Heart left ventricle (tissue), 16 donors: ENCODE measurements around the gene TGFB1I1. TPM values are rescaled to one million over a fixed set of nuclear protein-coding genes. Genes with fewer than 3 reads are reported as not detected.
"Not testable (repeated sequence)": the region's sequence is repeated elsewhere in the genome, so short reads cannot be mapped to it uniquely, and the experiment has no call there.

Experiments used
- ATAC-seq, 4 donors: fragments of 200-7000 bp; cut with Tn5 transposase; one replicate each; pipeline ENCODE4 v1.9.1; 2020 to 2022; ENCODE audit warnings: moderate library complexity in 4 of 4, mild to moderate bottlenecking in 3 of 4, moderate number of reproducible peaks in 1 of 4
- DNase-seq, 5 donors: peaks; one replicate each; pipeline ENCODE4 v3.0.0-alpha.2; 2020
- H3K27ac ChIP-seq, 12 donors: fragments of 200-600 bp; sonication (generic) in 4 of 12; one replicate each; pipeline versions ENCODE4 v1.5.0 to v1.8.0; 2016 to 2022; ENCODE audit warnings: mild to moderate bottlenecking in 2 of 12
- H3K27me3 ChIP-seq, 9 donors: fragments of 200-600 bp; sonication (generic) in 2 of 9; one replicate each; pipeline versions ENCODE4 v1.5.1 to v1.8.0; 2016 to 2022; ENCODE audit warnings: mild to moderate bottlenecking in 3 of 9
- H3K36me3 ChIP-seq, 9 donors: fragments of 200-600 bp; sonication (generic) in 2 of 9; one replicate each; pipeline versions ENCODE4 v1.5.0 to v1.8.0; 2018 to 2022; ENCODE audit warnings: mild to moderate bottlenecking in 2 of 9
- H3K4me1 ChIP-seq, 12 donors: fragments of 200-600 bp; sonication (generic) in 4 of 12; one replicate each; pipeline versions ENCODE4 v1.5.0 to v1.8.0; 2016 to 2022; ENCODE audit warnings: mild to moderate bottlenecking in 3 of 12
- H3K4me3 ChIP-seq, 12 donors: fragments of 200-600 bp; sonication (generic) in 4 of 12; one replicate each; pipeline versions ENCODE4 v1.5.0 to v1.8.0; 2017 to 2022; ENCODE audit warnings: mild to moderate bottlenecking in 9 of 12, moderate library complexity in 4 of 12
- H3K9me3 ChIP-seq, 12 donors: fragments of 200-600 bp; sonication (generic) in 4 of 12; one replicate each; pipeline versions ENCODE4 v1.5.0 to v1.8.0; 2016 to 2022; ENCODE audit warnings: mild to moderate bottlenecking in 1 of 12
- POLR2A ChIP-seq, 2 donors: fragments of 450-650 bp; IDR thresholded peaks; one replicate each; pipeline ENCODE4 v1.6.1; 2017; ENCODE audit warnings: antibody characterized with exemption in 2 of 2, mild to moderate bottlenecking in 2 of 2, moderate library complexity in 2 of 2
- WGBS, 4 donors: extraction: QIAGEN DNeasy Blood & Tissue Kit in 2 of 4; methylation state at CpG; one replicate each; pipeline versions ENCODE4 v1.1.5 to v1.1.7; 2013 to 2018; 5-methylcytosine and 5-hydroxymethylcytosine counted together
- intact Hi-C, 10 donors: fragments of 100-400 bp; cut with DNase I; formaldehyde crosslinking; loops; one replicate each; pipeline versions ENCODE4 v1.11.1 to v1.14.2; 2022
- polyA plus RNA-seq, 2 donors: library from polyadenylated mRNA; stranded (reverse); fragments of 200-250 nt; gene quantifications; one replicate each; pipeline ENCODE4 v1.2.3, GENCODE V29; 2013
- total RNA-seq, 9 donors: library from RNA; depleted of rRNA in 2 of 9; stranded (reverse); fragments of >200 nt in 2 of 9; fragmentation: NEBNext Ultra II Directional in 3 of 9; extraction: Animal tissue kit (Norgen Biotek cat#: 25700) in 3 of 9; gene quantifications; one replicate each; pipeline versions ENCODE4 v1.1.0 to v1.2.4, GENCODE V29; 2016 to 2023
- TF ChIP-seq, protein P1 (sequence below), 12 donors: fragments of 200-600 bp; sonication (generic) in 4 of 12; IDR thresholded peaks; one replicate each; pipeline versions ENCODE4 v1.5.0 to v1.8.0; 2018 to 2022; ENCODE audit warnings: antibody characterized with exemption in 12 of 12, mild to moderate bottlenecking in 5 of 12
- donor health status: ischemic (EF 13 %, LVEDD 7.1; RV severe dilation, severe dysfunction).
- donor health status: healthy with polysubstance abuse.
- donor health status: DM: no; HTN: yes; CAD: no.
- donor health status: DM: no; HTN: no; CAD: no.
- donor health status: ischemic (EF 25% LVEDD 6.9; RV normal size, moderate dysfunction).
- donor health status: ischemic (EF 25% LVEDD 5.7; RV mildly dilated, moderate dysfunction).
- donor health status: healthy.
- donor health status: DM: yes; HTN: yes; CAD: no.
- donor health status: ischemic (EF 35%, LVEDD 5.7; RV mildly dilated, moderate dysfunction).
- donor health status: nonischemic (EF 11% LVEDD 7.7; RV severe dilation, severe dysfunction).
- donor health status: DM: yes; HTN: yes; CAD: no.
- donor health status: PGD.
- donor health status: ischemic (EF 29% LVEDD 5.4; RV normal size, mild dysfunction).
- donor health status: nonischemic (EF 23%, LVEDD 6.1; RV moderate dilation, normal function).

The TGFB1I1 gene
- total and polyA plus RNA-seq, 11 donors = 12.9 to 37.7 (median 19.5) TPM

GRCh38 chr16:31519759-31520431 is 47.9 kb downstream of the TGFB1I1 start:
- H3K36me3 ChIP-seq = no peaks in the 10 kb centered on the region
- ATAC-seq (no peak), DNase-seq (no peak)
- intact Hi-C loops = no loop called here
- no peaks in the 10 kb centered on the region for H3K9me3 ChIP-seq
- 83 to 91% (median 87%) methylated on average over 2 of the region's 2 CpGs for WGBS, 4 donors
- H3K4me1 ChIP-seq = no peaks in the 10 kb centered on the region
- H3K4me3 ChIP-seq = no peak overlapping the region
- no peaks in the 10 kb centered on the region for H3K27me3 ChIP-seq
- H3K27ac ChIP-seq = no peak overlapping the region
- TF ChIP-seq, protein P1, sequence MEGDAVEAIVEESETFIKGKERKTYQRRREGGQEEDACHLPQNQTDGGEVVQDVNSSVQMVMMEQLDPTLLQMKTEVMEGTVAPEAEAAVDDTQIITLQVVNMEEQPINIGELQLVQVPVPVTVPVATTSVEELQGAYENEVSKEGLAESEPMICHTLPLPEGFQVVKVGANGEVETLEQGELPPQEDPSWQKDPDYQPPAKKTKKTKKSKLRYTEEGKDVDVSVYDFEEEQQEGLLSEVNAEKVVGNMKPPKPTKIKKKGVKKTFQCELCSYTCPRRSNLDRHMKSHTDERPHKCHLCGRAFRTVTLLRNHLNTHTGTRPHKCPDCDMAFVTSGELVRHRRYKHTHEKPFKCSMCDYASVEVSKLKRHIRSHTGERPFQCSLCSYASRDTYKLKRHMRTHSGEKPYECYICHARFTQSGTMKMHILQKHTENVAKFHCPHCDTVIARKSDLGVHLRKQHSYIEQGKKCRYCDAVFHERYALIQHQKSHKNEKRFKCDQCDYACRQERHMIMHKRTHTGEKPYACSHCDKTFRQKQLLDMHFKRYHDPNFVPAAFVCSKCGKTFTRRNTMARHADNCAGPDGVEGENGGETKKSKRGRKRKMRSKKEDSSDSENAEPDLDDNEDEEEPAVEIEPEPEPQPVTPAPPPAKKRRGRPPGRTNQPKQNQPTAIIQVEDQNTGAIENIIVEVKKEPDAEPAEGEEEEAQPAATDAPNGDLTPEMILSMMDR (IDR thresholded peaks at IDR 0.05) = no peak
- no peak for TF ChIP-seq POLR2A (IDR thresholded peaks at IDR 0.05)

- H3K9me3 ChIP-seq = no peaks in the 10 kb centered on the region
- ATAC-seq = no peak
- WGBS, 4 donors = 82 to 90% (median 83%) methylated on average over 3 of the region's 3 CpGs
These were observed 49.4 kb downstream of the TGFB1I1 start for GRCh38 chr16:31521368-31521767.

DNA sequence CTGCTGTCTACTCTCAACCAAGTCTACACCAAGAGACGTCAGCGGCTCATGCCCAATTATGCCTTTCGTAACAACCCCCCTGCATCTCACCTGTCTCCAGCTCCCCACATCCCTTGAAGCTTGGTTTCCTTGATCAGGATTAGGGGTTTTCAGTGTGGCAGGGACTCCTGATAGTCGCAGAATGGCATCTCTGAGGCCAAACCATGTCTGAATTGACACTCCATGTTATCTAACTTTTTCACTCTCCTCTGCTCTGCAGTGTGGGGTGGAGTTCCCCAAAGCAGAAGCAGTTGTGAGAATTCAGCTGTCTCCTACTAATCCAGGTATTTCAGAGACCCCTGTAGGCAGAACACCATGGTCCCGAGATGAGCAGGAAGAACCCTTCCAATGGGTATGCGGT is 50.1 kb downstream of the TGFB1I1 start:
- no peak overlapping the region for H3K4me3 ChIP-seq
- no peaks in the 10 kb centered on the region for H3K4me1 ChIP-seq
- peaks cover 0 to 1% (median 0%) of the 10 kb centered on the region in 9 donors for H3K27me3 ChIP-seq
- DNase-seq (no peak), ATAC-seq (no peak)
- intact Hi-C loops = no loop called here
- no peak overlapping the region for H3K27ac ChIP-seq
- no peaks in the 10 kb centered on the region for H3K36me3 ChIP-seq
- WGBS, 4 donors = 84 to 88% (median 88%) methylated on average over 6 of the region's 6 CpGs
- H3K9me3 ChIP-seq = no peaks in the 10 kb centered on the region
- TF ChIP-seq, protein P1 (IDR thresholded peaks at IDR 0.05) = no peak
- TF ChIP-seq POLR2A (IDR thresholded peaks at IDR 0.05) = no peak

More at GRCh38 chr16:31521368-31521767, 49.4 kb downstream of the TGFB1I1 start:
- TF ChIP-seq, protein P1 (IDR thresholded peaks at IDR 0.05) = no peak
- no peaks in the 10 kb centered on the region for H3K27me3 ChIP-seq
- H3K27ac ChIP-seq = no peak overlapping the region
- no peaks in the 10 kb centered on the region for H3K4me1 ChIP-seq
- DNase-seq = no peak
- H3K36me3 ChIP-seq = no peaks in the 10 kb centered on the region
- H3K4me3 ChIP-seq = no peak overlapping the region
- intact Hi-C loops = no loop called here

- 73 to 78% methylated on average over 3 of the region's 6 CpGs; no CpG with 5 or more reads in 2 of the 4 donors for WGBS, 4 donors
These were observed 51.8 kb downstream of the TGFB1I1 start for GRCh38 chr16:31523768-31524167.

GRCh38 chr16:31525113-31525512 is 53.2 kb downstream of the TGFB1I1 start:
- TF ChIP-seq, protein P1 (IDR thresholded peaks at IDR 0.05) = no peak
- no peak for TF ChIP-seq POLR2A (IDR thresholded peaks at IDR 0.05)
- ATAC-seq = no peak
- H3K9me3 ChIP-seq = no peaks in the 10 kb centered on the region
- intact Hi-C loops = no loop called here
- peaks cover 0 to 15% (median 0%) of the 10 kb centered on the region in 12 donors for H3K4me1 ChIP-seq
- no peak overlapping the region for H3K27ac ChIP-seq
- WGBS, 4 donors = 84 to 97% (median 89%) methylated on average over 3 of the region's 3 CpGs
- H3K27me3 ChIP-seq = peaks cover 0 to 29% (median 0%) of the 10 kb centered on the region in 9 donors
- no peaks in the 10 kb centered on the region for H3K36me3 ChIP-seq
- no peak for DNase-seq
- H3K4me3 ChIP-seq = no peak overlapping the region

More at GRCh38 chr16:31523768-31524167, 51.8 kb downstream of the TGFB1I1 start:
- H3K9me3 ChIP-seq, H3K36me3 ChIP-seq, H3K27ac ChIP-seq, H3K4me1 ChIP-seq, H3K4me3 ChIP-seq, DNase-seq, intact Hi-C loops, ATAC-seq: not testable (repeated sequence)
- peaks cover 0 to 18% (median 0%) of the 10 kb centered on the region in 9 donors for H3K27me3 ChIP-seq
